Islet of Langerhans (tissue), 1 donor: ENCODE measurements around the gene PAFAH1B1.
A peak's percentile ranks its signal among the peaks of the same experiment; 100 is the strongest.

Source experiments
- FAIRE-seq: peaks from one replicate; lab custom pipeline; 2011; peaks lifted over from hg19 to GRCh38; lab: Jason Lieb, UNC

The PAFAH1B1 gene

DNA sequence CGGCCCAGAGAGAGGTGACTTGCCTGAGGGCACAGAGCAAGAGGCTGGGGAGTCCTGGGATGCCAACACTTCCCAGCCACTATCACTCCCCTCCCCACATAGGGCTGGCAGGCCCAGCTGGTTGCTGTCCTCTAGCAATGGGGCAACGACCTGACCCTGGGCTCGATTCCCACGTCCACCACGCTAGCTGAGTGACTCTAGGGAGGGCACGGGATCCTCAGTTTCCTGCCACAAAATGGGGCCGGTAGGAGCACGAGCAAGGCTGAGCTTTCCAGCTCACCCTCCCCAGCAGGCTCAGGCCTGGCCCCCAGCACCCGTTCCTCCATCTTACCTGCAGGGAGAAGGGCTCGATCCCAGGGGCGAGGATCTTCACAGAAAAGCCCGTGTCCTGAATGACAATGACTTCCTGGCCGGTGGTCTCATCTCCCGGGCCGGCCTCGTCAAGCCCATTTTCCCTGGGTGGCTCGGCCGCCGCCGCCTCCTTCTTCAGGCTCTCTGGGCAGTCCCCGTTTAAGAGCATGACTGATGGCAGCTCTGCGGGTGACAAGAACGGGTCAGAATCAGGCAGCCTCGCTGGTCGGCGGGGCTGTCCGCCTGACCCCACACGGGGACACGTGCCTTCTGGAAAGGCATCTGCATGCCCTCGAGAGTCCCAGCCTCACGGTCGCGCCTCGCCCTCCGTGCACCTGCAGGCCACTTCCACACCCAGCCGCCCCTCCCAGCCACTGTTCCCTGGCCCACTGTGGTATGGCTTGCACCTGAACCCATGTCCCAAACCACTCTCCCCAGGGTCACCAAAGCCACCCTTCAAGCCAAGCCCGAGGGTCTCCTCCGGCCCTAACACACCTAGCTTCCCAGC is 110.8 kb downstream of the PAFAH1B1 start:
- FAIRE-seq = no peak

DNA sequence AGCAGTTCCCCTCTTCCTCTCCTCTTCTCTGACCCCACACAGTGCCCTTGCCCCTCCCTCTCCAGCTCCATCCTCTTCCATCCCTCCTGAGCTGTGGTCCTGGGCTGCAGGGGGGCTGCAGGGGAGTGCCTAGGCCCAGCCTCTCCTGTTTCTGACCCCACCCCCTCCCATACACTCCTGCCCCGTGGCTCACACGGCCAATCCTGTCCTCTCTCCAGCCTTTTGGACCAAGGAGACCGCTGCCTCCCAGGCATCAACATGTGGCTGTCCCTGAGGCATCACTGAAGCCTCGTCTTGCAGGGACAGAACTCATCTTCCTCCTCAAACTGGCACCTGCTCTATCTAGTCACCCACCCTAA is 111.4 kb downstream of the PAFAH1B1 start:
- no peak for FAIRE-seq

GRCh38 chr17:2705263-2705662 is 111.8 kb downstream of the PAFAH1B1 start:
- FAIRE-seq = no peak

DNA sequence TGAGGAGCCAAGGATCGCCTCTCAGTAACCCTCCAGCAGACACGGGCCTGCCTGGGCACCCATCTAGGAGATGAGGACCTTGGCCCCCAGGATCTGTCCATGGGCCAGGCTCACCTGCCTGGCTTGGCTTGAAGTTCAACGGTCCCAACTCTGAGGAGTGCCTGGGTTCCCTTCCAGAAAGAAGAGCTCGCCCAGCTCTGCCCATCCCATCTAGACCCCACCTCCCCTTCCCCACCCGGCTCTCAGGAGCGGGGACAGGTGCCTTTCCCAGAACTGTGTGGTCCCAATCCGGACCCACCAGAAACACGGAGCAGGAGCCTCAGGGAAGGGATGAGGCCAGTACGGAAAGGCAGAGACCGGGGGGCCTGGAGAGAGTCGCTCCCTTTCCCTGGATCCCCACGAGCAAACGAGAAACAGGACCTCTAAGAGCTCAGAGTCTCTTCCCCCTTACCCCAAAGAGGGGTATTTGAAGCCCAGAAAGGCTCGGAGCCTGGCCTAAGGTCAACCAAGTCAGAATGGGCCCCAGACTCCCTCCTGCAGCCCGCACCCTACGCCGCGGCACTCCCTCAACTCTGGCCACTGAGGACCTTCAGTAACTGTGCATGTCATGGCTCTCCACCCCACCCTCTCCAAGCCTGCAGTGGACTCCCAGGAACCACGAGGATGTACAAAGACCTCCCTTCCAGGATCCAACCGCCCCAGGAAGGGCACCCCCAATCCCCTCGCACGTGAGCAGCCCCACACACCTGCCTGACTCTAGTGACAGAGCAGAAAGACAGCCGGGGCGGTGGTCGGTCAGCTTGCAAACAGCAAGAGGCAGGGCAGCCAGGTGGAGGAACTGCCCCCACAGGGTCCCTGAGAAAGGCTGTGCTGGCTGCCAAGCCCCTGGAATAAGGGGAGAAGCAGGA is 112.7 kb downstream of the PAFAH1B1 start:
- no peak for FAIRE-seq

DNA sequence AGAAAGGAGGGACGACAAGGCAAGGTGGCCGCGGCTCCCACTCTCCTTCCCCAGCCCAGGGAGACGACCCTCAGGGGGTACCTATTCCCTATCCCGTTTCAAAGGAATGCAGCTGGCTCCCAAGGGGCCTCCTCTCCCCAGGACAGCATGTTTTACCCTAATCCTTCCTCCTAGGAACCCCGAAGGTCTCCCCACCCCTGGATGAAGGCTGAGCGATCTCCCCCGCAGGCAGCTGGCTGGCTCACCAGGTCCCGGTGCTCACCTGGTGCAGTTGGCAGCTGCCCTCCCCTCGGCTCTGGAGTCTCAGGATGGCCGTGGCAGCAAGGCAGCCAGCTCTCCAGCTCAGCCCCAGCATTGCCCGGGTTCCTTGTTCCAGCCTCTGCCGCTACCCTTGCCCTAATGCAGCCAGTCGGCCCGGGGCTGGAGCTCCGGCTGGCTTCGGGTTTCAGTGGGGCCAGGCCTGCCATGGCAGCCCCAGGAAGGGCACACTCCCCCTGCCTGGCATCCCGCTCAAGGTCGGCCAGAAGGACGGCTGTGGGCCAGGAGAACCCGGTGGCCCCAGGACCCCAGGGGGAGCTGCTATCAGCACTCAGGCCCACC is 113.6 kb downstream of the PAFAH1B1 start:
- no peak for FAIRE-seq

GRCh38 chr17:2707721-2708584 is 114.5 kb downstream of the PAFAH1B1 start:
- FAIRE-seq = no peak

DNA sequence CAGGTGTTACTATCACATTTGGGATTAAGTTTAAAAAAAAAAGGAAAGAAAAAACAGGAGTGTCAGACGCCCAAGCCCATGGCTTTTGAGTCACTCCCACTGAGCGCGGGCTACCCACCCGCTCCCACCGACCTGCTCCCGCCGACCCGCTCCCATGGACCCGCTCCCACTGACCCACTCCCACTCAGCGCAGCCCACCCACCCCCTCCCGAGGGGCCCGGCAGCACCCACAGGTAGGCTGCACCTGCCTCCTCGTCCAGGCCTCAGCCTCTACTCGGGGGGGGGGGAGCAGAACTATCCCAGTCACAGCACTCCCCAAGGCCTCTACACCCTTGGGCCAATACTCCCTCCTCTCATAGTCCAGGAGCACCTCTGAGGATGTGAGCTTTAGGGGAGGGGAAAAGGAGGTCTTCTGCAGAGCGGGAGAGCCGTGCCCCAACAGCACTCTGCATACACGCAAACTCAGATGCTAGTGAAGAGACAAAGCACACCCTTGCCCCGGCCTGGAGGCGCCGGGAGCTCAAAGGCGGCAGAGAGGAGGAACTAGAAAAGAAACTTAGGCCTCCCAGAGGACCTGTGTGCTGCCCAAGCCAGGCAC is 115.2 kb downstream of the PAFAH1B1 start:
- no peak for FAIRE-seq

GRCh38 chr17:2709183-2709661 is 115.8 kb downstream of the PAFAH1B1 start:
- no peak for FAIRE-seq

DNA sequence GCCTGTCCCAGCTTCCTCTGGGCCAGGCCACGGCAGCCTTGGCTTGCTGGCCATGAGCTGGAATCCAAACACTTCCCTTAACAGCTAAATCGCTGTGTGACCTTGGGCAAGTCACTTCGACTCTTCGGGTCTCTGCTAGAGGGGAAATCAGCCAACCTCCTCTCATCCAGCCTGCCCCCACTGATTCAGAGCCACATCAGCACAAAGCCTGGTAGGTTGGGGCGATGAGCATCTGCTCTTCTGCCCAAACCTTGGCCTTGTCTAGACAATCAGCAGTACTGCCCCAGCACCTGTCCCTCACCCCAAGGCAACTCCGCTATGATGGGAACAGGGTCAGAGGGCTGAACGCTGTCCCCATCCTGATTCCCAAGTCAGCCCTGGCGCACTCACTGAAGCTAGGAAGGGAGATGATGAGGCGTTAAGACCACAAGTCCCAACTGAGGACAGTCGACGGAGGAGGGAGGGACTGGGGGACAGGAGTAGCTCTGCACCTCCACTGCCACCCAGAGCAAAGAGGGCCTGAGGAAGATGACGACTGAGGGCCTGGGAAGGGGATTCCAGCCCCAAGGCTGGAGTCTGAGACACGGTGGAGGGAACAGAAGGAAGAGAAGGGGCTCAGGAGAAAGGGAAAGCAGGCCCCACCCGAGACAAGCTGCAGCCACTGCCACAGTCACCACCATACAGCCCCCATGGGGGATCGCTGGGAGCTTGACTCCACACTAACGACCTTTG is 116.8 kb downstream of the PAFAH1B1 start:
- no peak for FAIRE-seq

DNA sequence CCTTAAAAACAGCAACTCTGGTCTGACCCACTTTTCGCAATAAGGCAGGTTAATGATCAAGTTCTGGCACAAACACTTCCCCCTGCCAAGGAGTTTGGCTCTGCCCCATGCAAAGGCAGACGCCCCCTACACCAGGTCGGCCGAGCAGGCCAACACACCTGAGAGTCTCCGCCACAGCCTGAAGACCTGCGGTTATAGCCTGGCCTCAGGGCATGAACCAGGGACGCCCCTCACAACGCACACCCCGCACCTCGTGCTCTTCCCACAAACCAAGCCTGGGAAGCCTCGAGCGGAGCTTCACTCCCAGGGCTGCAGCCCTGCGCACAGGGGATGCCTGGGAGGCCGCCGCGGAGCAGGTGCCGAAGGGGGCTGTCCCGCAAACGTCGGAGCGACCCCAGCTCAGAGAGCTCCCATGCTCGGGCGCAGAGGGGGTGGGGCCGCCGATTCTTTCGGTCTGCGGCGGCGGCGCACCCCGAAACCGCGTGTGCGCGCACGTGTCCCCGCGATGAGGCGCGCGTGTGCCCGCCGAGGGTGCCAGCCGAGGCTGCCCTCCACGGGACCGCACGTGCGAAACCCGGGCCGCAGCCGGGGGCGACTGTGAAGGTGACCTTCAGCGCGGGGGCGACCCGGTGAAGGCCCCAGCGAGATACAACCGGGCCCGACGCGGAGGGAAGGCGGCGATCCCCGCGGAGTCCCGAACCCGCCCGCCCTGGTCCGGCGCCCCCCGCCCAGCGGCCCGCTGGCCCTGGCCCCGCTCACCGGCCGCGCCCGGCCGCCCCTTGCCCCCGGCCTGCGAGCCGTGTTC is 117.6 kb downstream of the PAFAH1B1 start:
- FAIRE-seq = no peak

DNA sequence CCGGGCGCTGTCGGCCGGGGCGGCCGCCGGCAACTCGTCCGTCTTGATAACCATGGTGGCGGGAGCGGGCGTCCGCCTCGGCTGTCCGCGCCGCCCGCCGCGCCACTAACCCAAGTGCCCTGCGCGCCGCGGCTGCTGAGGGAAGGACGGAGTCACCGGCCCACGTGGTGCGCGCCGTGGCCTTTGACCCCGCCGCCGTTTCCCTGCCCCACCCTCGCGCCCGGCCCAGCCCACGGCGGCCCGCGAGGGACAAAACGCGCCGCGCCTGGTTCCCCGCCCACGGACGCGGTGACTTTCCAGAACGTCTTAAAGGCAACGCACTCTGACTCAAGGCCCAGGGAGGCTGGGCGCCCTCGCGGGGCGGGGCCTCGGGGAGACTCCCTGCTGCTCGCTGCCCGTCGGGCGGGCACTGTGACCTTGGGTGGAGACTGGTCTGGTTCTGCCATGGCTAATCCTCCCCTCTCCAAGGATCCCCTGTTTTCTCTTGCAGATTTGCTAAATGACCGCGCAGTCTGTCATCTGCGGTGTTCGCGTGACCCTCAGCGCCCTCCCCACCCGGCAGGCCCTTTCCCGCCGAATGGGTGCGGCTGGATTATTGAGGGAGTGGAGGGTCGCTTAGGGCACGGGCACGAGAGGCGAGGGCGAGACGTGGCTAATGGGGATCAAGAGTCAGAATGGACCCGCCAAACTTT is 118.3 kb downstream of the PAFAH1B1 start, which contains the start of gene CLUH:
Gene CLUH (minus strand): TSS at position 157 of the 692 bp plus-strand sequence. CDS start 103 bp downstream, at position 54.
- peak; percentile 82 for FAIRE-seq

- FAIRE-seq = no peak
Measured at GRCh38 chr17:2712300-2713043, 119.0 kb downstream of the PAFAH1B1 start.

DNA sequence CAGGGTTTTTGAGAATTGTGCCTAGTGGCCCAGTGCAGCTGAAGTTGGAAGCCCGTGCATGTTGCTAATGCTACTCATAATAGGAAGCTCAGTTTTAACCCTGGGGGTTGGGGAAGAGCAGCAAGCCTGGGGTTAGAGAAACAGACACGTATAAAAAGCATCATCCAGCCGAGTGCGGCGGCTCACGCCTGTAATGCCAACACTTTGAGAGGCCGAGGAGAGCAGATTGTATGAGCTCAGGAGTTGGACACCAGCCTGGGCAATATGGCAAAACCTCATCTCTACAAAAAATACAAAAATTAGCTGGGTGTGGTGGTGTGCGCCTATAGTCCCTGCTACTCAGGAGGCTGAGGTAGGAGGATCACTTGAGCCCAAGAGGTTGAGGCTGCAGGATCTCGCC is 120.4 kb downstream of the PAFAH1B1 start:
- no peak for FAIRE-seq

- no peak for FAIRE-seq
Measured at GRCh38 chr17:2716649-2717048, 123.2 kb downstream of the PAFAH1B1 start.

- FAIRE-seq = no peak
Measured at GRCh38 chr17:2718150-2718938, 124.9 kb downstream of the PAFAH1B1 start.

- FAIRE-seq = no peak
Measured at GRCh38 chr17:2719861-2720260, 126.4 kb downstream of the PAFAH1B1 start.

DNA sequence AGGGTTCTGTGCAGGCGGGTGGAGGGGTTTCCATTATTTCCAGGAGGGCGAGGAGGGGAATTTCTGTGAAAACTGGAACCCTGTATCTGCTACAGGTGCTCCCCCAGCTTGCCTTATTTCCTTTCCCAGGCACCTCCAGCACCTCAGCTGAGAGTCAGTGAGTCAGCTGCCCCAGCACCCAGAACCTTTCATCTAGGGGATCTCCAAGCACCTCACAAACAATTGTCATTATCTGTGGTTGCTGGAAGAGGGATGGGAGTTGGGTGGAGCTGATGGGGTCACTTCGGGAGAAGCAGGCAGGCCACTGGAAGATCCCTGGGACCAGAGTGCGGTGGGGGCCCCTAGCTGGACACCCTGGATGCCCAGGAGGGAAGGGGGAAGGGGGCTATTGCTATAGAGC is 128.1 kb downstream of the PAFAH1B1 start:
- FAIRE-seq = no peak
